Measurements from ENCODE around the gene IQSEC2. TPM values are rescaled to one million over a fixed set of nuclear protein-coding genes. Genes with fewer than 3 reads are reported as not detected.
A peak's percentile ranks its signal among the peaks of the same experiment; 100 is the strongest.

The IQSEC2 gene
- total RNA-seq, 1 experiment from 2014 or later = 8.5 TPM

GRCh38 chrX:53249408-53250042, 31.9 kb downstream of the IQSEC2 start:
- Histone ChIP-seq H3K9me2 (replicated peaks; ENCODE audit: low read length) (no peaks in the 10 kb centered on the region), H3F3A (ENCODE audit: low read length, unreplicated experiment) (no peaks in the 10 kb centered on the region), H3K36me3 (ENCODE audit: low read depth, low read length) (no peaks in the 10 kb centered on the region), H3K9ac (ENCODE audit: low read length) (no peak overlapping the region), H2AFZ (ENCODE audit: low read length) (no peak overlapping the region), H3K4me1 (ENCODE audit: insufficient read depth, low read length) (no peaks in the 10 kb centered on the region; the same call in 1 of the 2 replicates), H3K27me3 (ENCODE audit: low read length) (no peaks in the 10 kb centered on the region), H3K9me3 (ENCODE audit: low read length) (no peaks in the 10 kb centered on the region), H3K27ac (ENCODE audit: low read length) (no peak overlapping the region), H3K4me2 (ENCODE audit: low read length) (no peak overlapping the region), H3K79me2 (ENCODE audit: low read length) (no peaks in the 10 kb centered on the region), H4K20me1 (ENCODE audit: low read length) (no peaks in the 10 kb centered on the region), H3K4me3 (ENCODE audit: low read length) (no peak overlapping the region)
- DNase-seq (peak; percentile 44), ATAC-seq (peak; percentile 54)
- intact Hi-C loops (cut with micrococcal nuclease) = loop anchor here (1.0 to 5.0 kb wide), 3 partner anchors 37 to 82 kb away; no protein-coding TSS in a partner anchor
- POLR2A ChIA-PET (ENCODE audit: unreplicated experiment) = interaction anchor here (0.6 kb wide), 1 partner anchor 436 kb away, joined by 3 read pairs; no protein-coding TSS in a partner anchor
- CTCF ChIA-PET = no interaction called here
- no TSS peak for BruUV-seq (replicated peaks)
- TF ChIP-seq CTCF (conservative IDR thresholded peaks at IDR 0.05; ENCODE audit: low read depth, low read length) (peak; percentile 57; the same call in 1 of the 2 replicates), EZH2 (IDR thresholded peaks at IDR 0.05; ENCODE audit: low read length, unreplicated experiment) (no peak)

GRCh38 chrX:53247928-53248327, 33.5 kb downstream of the IQSEC2 start:
- peak; percentile 44 for DNase-seq
- no peak for TF ChIP-seq EZH2phosphoT487 (IDR thresholded peaks at IDR 0.05; ENCODE audit: borderline replicate concordance, low read length)
- TF ChIP-seq CTCF (conservative IDR thresholded peaks at IDR 0.05; ENCODE audit: low read depth, low read length) = no peak
- no peak for TF ChIP-seq EZH2 (IDR thresholded peaks at IDR 0.05; ENCODE audit: low read length, unreplicated experiment)
- POLR2A ChIA-PET (ENCODE audit: unreplicated experiment) = no interaction called here

GRCh38 chrX:53246231-53246630, 35.2 kb downstream of the IQSEC2 start:
- no peaks in the 10 kb centered on the region for H3F3A ChIP-seq (ENCODE audit: low read length, unreplicated experiment)
- TF ChIP-seq CTCF (conservative IDR thresholded peaks at IDR 0.05; ENCODE audit: low read depth, low read length) = no peak
- TF ChIP-seq EZH2 (IDR thresholded peaks at IDR 0.05; ENCODE audit: low read length, unreplicated experiment) = no peak
- no peak for TF ChIP-seq EZH2phosphoT487 (IDR thresholded peaks at IDR 0.05; ENCODE audit: borderline replicate concordance, low read length)
- DNase-seq (no peak), ATAC-seq (no peak)
- no peak overlapping the region for H3K27ac ChIP-seq (ENCODE audit: low read length)
- H2AFZ ChIP-seq (ENCODE audit: low read length) = no peak overlapping the region
- CTCF ChIA-PET = no interaction called here
- BruUV-seq (replicated peaks) = no TSS peak
- no peak overlapping the region for H3K4me3 ChIP-seq (ENCODE audit: low read length)
- intact Hi-C loops (cut with micrococcal nuclease) = loop anchor here (5.0 kb wide), 1 partner anchor 66 kb away; no protein-coding TSS in a partner anchor
- H4K20me1 ChIP-seq (ENCODE audit: low read length) = no peaks in the 10 kb centered on the region
- H3K36me3 ChIP-seq (ENCODE audit: low read depth, low read length) = no peaks in the 10 kb centered on the region
- no peak overlapping the region for H3K4me2 ChIP-seq (ENCODE audit: low read length)
- H3K9ac ChIP-seq (ENCODE audit: low read length) = no peak overlapping the region
- no peaks in the 10 kb centered on the region for H3K79me2 ChIP-seq (ENCODE audit: low read length)
- no peaks in the 10 kb centered on the region for H3K27me3 ChIP-seq (ENCODE audit: low read length)
- no peaks in the 10 kb centered on the region; the same call in 1 of the 2 replicates for H3K4me1 ChIP-seq (ENCODE audit: insufficient read depth, low read length)
- H3K9me3 ChIP-seq (ENCODE audit: low read length) = no peaks in the 10 kb centered on the region
- POLR2A ChIA-PET (ENCODE audit: unreplicated experiment) = no interaction called here
- no peaks in the 10 kb centered on the region for H3K9me2 ChIP-seq (replicated peaks; ENCODE audit: low read length)

More at GRCh38 chrX:53247928-53248327, 33.5 kb downstream of the IQSEC2 start:
- Histone ChIP-seq H3K27ac (ENCODE audit: low read length) (peak overlapping the region; percentile 20; the same call in 1 of the 2 replicates), H3K9me2 (replicated peaks; ENCODE audit: low read length) (no peaks in the 10 kb centered on the region), H2AFZ (ENCODE audit: low read length) (no peak overlapping the region), H4K20me1 (ENCODE audit: low read length) (no peaks in the 10 kb centered on the region), H3K4me1 (ENCODE audit: insufficient read depth, low read length) (no peaks in the 10 kb centered on the region; the same call in 1 of the 2 replicates), H3F3A (ENCODE audit: low read length, unreplicated experiment) (no peaks in the 10 kb centered on the region), H3K4me2 (ENCODE audit: low read length) (no peak overlapping the region), H3K4me3 (ENCODE audit: low read length) (no peak overlapping the region), H3K27me3 (ENCODE audit: low read length) (no peaks in the 10 kb centered on the region), H3K79me2 (ENCODE audit: low read length) (no peaks in the 10 kb centered on the region), H3K9ac (ENCODE audit: low read length) (no peak overlapping the region), H3K9me3 (ENCODE audit: low read length) (no peaks in the 10 kb centered on the region), H3K36me3 (ENCODE audit: low read depth, low read length) (no peaks in the 10 kb centered on the region)
- BruUV-seq (replicated peaks) = no TSS peak
- ATAC-seq = no peak
- intact Hi-C loops (cut with micrococcal nuclease) = loop anchor here (2.0 to 5.0 kb wide), 2 partner anchors 39 to 64 kb away; no protein-coding TSS in a partner anchor
- CTCF ChIA-PET = no interaction called here
